Left lung (tissue), 10 donors: ENCODE measurements around the gene NAIF1. TPM values are rescaled to one million over a fixed set of nuclear protein-coding genes. Genes with fewer than 3 reads are reported as not detected.
"Not testable (repeated sequence)": the region's sequence is repeated elsewhere in the genome, so short reads cannot be mapped to it uniquely, and the experiment has no call there.

Experiments
- ATAC-seq: fragments of 200-7000 bp; cut with Tn5 transposase; one replicate; pipeline ENCODE4 v1.9.1; 2020; ENCODE audit warnings: moderate library complexity
- DNase-seq, 4 donors: peaks; one replicate each; pipeline ENCODE4 v3.0.0-alpha.2; 2013 to 2020
- H3K27ac ChIP-seq, 2 donors: fragments of 200-600 bp; sonication (generic) in 1 of 2; one replicate each; pipeline versions ENCODE4 v1.5.0 to v1.8.0; 2020 to 2021
- H3K27me3 ChIP-seq, 2 donors: fragments of 200-600 bp; sonication (generic) in 1 of 2; one replicate each; pipeline versions ENCODE4 v1.5.0 to v1.8.0; 2020 to 2021
- H3K36me3 ChIP-seq, 2 donors: fragments of 200-600 bp; sonication (generic) in 1 of 2; one replicate each; pipeline versions ENCODE4 v1.5.0 to v1.8.0; 2020 to 2021
- H3K4me1 ChIP-seq, 2 donors: fragments of 200-600 bp; one replicate each; pipeline ENCODE4 v1.8.0; 2021
- H3K4me3 ChIP-seq, 2 donors: fragments of 200-600 bp; sonication (generic) in 1 of 2; one replicate each; pipeline versions ENCODE4 v1.5.0 to v1.8.0; 2020 to 2021; ENCODE audit warnings: mild to moderate bottlenecking in 1 of 2
- H3K9me3 ChIP-seq, 2 donors: fragments of 200-600 bp; sonication (generic) in 1 of 2; one replicate each; pipeline versions ENCODE4 v1.5.0 to v1.8.0; 2020 to 2021
- intact Hi-C, 2 donors: fragments of 100-400 bp; cut with DNase I; formaldehyde crosslinking; loops; one replicate each; pipeline versions ENCODE4 v1.11.2 to v1.14.2; 2022
- polyA plus RNA-seq, 6 donors: library from polyadenylated mRNA; unstranded; fragments of 120-200 nt; gene quantifications; one replicate each; pipeline ENCODE4 v1.2.1, GENCODE V29; 2013; ENCODE audit not compliant: insufficient read length in 6 of 6
- total RNA-seq, 2 donors: library from RNA; stranded (reverse); fragmentation: NEBNext Ultra II Directional; extraction: Animal tissue kit (Norgen Biotek cat#: 25700); gene quantifications; one replicate each; pipeline ENCODE4 v1.2.1, GENCODE V29; 2021
- TF ChIP-seq, protein P1 (sequence below), 2 donors: fragments of 200-600 bp; sonication (generic) in 1 of 2; IDR thresholded peaks; one replicate each; pipeline versions ENCODE4 v1.5.0 to v1.8.0; 2021; ENCODE audit warnings: antibody characterized with exemption in 2 of 2
- donor health status: DM: no; HTN: yes; CAD: no.
- donor health status: DM: no; HTN: no; CAD: no.

Gene NAIF1
- total and polyA plus RNA-seq, 8 donors, result 7.7 to 11.5 (median 9.4) TPM

DNA sequence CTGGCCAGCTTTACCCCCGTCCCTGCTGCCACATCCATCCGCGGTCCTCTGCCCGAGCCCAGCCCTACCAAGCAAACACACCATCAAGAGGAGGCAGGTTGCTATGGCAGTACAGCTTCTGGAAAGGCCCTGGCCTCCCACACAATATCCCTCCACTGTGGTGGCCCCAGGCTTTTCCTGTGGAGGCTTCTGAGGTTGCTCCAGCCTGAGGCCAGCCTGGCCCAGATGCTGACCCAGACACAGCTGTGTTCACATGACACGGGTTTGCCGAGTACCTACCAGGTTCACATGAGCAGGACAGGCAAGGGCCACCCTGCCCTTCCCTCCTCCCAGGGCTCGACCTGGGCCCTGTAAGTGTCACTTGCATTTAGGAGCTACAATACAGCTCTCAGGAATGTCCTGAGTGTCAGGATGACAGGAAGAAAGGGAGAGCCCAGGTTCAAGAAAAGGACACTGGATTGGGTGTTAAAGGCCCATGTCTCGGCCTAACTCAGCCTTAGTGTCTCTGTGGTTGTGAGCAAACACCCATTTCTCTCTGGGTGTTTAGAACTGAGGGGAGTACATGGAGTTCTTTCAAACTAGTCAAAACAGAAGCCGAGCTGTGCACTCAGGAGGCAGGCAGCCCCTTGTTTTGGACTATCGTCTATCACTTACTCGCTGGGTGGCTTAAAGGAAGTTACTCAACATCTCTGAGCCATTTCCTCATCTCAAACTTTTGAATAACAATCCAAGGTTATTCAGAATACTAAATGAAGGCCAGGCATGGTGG is 40.2 kb downstream of the NAIF1 start:
- peak; percentile 18 for ATAC-seq
- intact Hi-C loops, result no loop called here
- peak overlapping the region; percentile 15 to 59 for H3K27ac ChIP-seq

DNA sequence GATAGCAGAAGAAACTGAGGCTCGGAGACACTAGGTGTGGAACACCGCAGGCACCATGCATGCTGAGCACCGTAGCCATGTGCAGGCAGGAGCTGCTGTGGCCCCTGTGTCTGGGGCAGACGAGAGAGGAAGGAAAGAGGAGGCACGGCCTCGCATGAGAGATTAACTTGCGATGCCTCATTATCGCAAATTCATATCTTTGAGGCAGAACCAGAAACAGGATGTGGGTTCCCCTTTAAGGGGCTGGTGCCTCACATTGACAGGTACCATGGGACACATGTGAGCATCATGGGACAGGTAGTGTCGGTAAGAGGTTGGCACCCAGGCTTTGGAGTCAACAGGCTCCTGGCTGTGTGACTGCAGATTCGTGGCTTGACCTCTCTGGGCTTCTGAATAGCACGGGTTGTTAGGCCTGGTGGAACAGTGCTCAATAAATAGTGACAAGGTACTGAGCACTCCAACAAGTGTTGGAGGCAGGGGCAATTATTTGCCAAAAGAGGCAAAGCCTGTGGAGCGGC is 40.8 kb downstream of the NAIF1 start:
- peak overlapping the region; percentile 15 to 59 for H3K27ac ChIP-seq
- ATAC-seq, result peak; percentile 45
- H3K4me1 ChIP-seq, result peaks cover 0 to 20% of the 10 kb centered on the region in 2 donors
- no peak overlapping the region for H3K4me3 ChIP-seq
- no peak for DNase-seq
- intact Hi-C loops, result no loop called here
- TF ChIP-seq, protein P1, sequence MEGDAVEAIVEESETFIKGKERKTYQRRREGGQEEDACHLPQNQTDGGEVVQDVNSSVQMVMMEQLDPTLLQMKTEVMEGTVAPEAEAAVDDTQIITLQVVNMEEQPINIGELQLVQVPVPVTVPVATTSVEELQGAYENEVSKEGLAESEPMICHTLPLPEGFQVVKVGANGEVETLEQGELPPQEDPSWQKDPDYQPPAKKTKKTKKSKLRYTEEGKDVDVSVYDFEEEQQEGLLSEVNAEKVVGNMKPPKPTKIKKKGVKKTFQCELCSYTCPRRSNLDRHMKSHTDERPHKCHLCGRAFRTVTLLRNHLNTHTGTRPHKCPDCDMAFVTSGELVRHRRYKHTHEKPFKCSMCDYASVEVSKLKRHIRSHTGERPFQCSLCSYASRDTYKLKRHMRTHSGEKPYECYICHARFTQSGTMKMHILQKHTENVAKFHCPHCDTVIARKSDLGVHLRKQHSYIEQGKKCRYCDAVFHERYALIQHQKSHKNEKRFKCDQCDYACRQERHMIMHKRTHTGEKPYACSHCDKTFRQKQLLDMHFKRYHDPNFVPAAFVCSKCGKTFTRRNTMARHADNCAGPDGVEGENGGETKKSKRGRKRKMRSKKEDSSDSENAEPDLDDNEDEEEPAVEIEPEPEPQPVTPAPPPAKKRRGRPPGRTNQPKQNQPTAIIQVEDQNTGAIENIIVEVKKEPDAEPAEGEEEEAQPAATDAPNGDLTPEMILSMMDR (IDR thresholded peaks at IDR 0.05), result no peak
- no peaks in the 10 kb centered on the region for H3K27me3 ChIP-seq
- no peaks in the 10 kb centered on the region for H3K36me3 ChIP-seq
- H3K9me3 ChIP-seq, result no peaks in the 10 kb centered on the region

More for the DNA sequence above, 40.2 kb downstream of the NAIF1 start:
- H3K9me3 ChIP-seq, result no peaks in the 10 kb centered on the region
- TF ChIP-seq, protein P1 (IDR thresholded peaks at IDR 0.05), result no peak
- H3K4me3 ChIP-seq, result no peak overlapping the region
- H3K27me3 ChIP-seq, result no peaks in the 10 kb centered on the region
- peaks cover 0 to 20% of the 10 kb centered on the region in 2 donors for H3K4me1 ChIP-seq
- H3K36me3 ChIP-seq, result no peaks in the 10 kb centered on the region
- DNase-seq, result no peak

DNA sequence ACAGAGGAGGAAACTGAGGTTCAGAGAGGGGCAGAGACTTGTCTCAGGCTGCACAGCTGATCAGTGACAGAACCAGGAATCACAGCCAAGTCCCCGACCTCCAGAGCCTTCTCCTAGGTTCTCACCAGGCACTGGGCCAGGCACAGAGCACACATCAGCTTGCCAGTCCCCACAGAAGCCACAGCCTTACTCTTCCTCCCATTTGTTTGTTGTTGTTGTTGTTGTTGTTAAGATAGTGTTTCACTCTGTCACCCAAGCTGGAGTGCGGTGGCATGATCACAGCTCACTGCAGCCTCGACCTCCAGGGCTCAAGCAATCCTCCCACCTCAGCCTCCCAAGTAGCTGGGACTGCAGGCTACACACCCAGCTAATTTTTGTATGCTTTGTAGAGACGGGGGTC is 41.4 kb downstream of the NAIF1 start:
- ATAC-seq (no peak), DNase-seq (no peak)
- Histone ChIP-seq H3K27me3 (no peaks in the 10 kb centered on the region), H3K4me3 (no peak overlapping the region), H3K27ac (peak overlapping the region in 1 of 2 donors; percentile 13), H3K9me3 (no peaks in the 10 kb centered on the region), H3K4me1 (peaks cover 0 to 20% of the 10 kb centered on the region in 2 donors), H3K36me3 (no peaks in the 10 kb centered on the region)
- intact Hi-C loops, result no loop called here
- TF ChIP-seq, protein P1 (IDR thresholded peaks at IDR 0.05), result no peak

DNA sequence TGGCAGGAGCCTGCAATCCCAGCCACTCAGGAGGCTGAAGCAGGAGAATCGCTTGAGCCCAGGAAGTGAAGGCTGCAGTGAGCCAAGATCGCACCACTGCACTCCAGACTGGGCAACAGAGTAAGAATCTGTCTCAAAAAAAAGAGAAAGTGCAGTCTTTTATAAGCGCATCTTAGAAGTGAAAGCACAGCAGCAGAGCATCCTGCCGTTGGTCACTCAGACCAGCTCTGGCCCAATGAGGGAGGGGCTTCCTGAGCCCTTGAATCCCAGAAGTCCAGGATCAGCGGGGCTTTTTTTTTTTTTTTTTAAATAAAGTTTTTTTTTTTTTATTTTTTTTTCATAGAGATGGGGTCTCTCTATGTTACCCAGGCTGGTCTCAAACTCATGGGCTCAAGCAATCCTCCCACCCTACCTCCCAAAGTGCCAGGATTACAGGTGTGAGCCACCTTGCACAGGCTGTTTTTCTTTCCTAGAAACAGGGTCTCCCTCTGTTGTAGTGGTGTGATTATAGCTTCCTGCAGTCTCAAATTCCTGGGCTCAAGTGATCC is 42.3 kb downstream of the NAIF1 start:
- Histone ChIP-seq H3K27me3 (no peaks in the 10 kb centered on the region), H3K4me1 (peaks cover 0 to 20% of the 10 kb centered on the region in 2 donors), H3K4me3 (no peak overlapping the region), H3K9me3 (no peaks in the 10 kb centered on the region), H3K27ac (no peak overlapping the region), H3K36me3 (no peaks in the 10 kb centered on the region)
- DNase-seq (no peak), ATAC-seq (no peak)
- TF ChIP-seq, protein P1 (IDR thresholded peaks at IDR 0.05), result no peak
- intact Hi-C loops, result no loop called here

DNA sequence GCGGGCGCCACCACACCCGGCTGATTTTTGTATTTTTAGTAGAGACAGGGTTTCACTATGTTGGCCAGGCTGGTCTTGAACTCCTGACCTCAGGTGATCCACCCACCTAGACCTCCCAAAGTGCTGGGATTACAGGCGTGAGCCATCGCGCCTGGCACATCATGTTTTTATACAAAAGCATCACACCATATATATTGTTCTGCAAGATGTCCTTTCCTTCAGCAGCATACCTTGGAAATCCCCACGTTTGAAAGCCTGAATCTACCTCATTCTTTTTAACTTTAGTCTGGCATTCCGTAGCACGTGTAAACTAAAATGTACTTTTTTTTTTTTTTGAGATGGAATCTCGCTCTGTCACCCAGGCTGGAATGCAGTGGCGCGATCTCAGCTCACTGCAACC is 43.4 kb downstream of the NAIF1 start:
- H3K27ac ChIP-seq, H3K36me3 ChIP-seq, H3K27me3 ChIP-seq, H3K9me3 ChIP-seq, ATAC-seq, H3K4me3 ChIP-seq, intact Hi-C loops, DNase-seq: not testable (repeated sequence)
- peaks cover 0 to 20% of the 10 kb centered on the region in 2 donors for H3K4me1 ChIP-seq
